GM19025 (cell line): ENCODE data around the gene HSD17B3.
"Not testable (repeated sequence)": the region's sequence is repeated elsewhere in the genome, so short reads cannot be mapped to it uniquely, and the experiment has no call there.

ENCODE experiments used
- ATAC-seq: cut with Tn5 transposase; IDR thresholded peaks from one replicate; pipeline ENCODE4 v1.9.1; 2021; ENCODE audit warnings: mild to moderate bottlenecking, low read depth, moderate library complexity; ENCODE audit not compliant: unreplicated experiment

HSD17B3 gene

DNA sequence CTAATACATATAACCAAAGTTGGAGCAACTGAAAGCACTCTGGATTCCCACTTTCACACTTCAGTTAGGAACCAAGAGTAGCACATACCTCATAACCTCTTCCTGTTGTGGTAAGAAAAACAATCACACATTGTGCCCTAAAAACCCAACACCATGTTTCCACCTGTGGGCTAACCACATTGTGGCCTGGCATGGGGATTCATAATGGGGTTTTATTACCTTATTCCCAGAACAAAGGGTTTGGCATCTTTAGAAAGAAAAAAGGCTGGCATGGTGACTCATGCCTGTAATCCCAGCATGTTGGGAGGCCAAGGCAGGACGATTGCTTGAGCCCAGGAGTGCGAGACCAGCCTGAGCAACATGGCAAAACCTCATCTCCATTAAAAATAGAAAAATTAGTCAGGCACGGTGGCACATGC lies 60.6 kb downstream of the HSD17B3 start:
- ATAC-seq = no peak

DNA sequence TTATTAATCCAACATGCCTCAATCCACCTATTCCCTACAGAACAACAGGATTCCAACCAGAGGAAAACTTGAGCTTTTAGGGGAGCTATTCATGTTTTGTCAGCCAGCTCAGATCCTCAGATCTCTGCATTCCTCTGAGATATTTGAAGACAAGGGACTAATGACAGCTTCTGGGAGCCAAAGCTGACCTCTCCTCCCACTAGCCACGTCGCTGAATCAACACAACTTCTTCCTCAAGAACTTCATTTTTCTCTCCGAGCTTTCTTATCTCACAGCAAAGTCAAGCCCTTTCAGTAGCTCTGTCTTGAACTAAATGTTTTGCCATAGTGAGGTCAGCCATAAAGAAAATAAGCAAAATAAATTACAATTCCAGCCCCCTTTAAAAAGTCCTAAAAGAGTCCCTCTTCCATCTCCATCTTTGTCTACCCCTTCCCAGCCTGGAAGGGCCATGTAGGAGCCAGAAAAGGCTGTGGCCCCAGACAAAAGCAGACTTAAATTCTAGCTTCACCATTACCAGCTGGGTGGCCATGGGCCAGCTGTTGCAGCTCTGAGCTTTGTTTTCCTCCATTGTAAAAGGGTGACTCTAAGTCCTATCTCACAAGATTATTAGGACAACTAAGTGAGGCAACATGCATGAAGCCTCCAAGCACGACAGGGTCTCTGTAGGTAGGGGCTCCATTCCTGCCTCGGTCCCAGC lies 65.0 kb downstream of the HSD17B3 start:
- ATAC-seq = no peak

DNA sequence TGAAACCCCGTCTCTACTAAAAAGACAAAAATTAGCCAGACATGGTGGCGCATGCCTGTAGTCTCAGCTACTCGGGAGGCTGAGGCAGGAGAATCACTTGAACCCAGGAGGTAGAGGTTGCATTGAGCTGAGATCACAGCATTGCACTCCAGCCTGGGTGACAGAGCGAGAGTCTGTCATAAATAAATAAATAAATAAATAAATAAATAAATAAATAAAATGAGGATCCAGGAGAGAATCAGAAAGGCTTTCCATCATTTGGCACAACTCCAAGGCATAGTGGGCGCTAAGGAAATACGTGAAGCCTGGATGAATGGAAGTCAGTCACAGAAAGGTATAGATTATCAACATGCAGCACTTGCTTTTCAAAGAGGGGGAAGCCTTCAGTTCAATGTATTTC lies 65.6 kb downstream of the HSD17B3 start:
- not testable (repeated sequence) for ATAC-seq

DNA sequence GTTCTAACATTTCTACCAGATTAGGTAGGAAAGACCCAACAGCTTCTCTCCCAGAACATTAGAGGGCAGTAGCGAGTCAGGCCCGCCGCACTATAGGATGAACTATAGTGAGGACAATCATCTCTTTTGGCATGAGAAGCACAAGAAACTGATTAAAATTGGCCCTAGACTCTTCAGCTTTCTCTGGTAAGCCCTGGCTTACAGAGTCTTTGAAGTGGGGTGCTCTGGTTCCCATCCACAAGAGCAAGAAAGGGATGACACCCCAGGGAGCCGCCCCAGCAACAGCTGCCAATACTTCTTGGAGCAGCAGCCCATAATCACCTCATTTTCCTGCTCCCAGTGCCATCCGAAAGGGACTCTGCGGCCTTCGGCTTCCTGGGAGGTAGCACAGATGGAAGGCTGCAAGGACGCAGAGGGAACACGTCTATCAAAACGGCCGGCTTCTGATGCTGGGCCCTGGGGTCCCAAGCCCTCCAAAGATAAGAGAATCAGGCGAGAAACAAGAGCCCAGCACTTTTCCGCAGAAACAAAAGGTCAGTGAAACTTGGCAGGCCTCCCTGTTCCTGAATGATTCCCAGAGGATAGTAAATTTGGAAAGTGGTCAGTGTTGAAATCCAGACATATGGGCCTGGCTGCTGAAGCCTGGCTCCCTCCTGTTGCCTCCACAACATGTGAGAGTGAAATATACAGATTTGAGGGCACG lies 69.3 kb downstream of the HSD17B3 start:
- no peak for ATAC-seq

DNA sequence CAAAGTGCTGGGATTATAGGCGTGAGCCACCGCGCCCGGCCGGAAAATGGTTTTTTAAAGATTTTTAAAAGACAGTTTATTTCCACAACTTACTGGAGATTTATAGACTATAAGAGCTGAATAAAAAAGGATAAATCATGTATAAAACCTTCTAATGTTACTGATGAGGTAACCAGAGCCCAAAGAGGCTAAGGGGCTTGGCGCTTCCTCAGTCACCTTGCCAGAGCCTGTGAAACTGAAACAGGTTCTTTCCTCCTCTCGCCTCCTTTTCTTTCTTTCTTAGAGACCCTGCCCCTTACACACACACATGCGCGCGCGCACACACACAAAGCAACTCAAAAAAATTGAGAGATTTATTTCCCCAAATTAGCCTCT lies 69.8 kb downstream of the HSD17B3 start:
- no peak for ATAC-seq

DNA sequence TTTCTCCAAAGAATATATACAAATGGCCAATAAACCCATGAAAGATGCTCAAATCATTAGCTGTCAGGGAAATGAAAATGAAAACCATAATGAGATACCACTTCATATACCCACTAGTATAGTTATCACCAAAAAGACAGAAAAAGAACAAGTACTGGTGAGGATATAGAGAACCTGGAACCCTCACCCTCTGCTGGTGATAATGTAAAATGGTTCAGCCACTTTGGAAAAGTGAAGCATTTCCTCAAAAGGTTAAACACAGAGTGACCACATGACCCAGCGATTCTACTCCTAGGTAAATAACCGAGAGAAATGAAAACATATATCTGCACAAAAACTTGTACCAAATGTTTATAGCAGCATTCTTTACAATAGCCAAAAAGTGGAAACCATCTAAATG lies 72.0 kb downstream of the HSD17B3 start:
- ATAC-seq = no peak

DNA sequence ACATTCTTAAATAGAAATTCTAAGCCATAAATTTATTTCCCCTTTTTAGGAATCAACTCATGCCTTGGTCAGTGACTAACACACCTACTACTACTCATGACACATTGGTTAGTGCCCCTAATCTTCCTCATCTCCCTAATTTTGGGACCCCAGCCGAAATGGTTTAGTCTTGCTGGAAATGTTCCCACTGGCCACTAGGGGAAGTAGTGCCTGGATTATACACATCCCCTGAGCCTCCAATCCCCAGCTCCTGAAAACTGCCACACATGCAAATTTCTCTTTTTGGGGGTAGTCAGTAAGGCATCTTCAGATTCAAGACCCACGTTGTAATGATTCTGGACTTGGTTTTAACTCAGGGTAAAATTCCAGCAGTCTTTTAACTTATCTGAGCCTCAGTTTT lies 79.8 kb downstream of the HSD17B3 start:
- ATAC-seq = no peak

DNA sequence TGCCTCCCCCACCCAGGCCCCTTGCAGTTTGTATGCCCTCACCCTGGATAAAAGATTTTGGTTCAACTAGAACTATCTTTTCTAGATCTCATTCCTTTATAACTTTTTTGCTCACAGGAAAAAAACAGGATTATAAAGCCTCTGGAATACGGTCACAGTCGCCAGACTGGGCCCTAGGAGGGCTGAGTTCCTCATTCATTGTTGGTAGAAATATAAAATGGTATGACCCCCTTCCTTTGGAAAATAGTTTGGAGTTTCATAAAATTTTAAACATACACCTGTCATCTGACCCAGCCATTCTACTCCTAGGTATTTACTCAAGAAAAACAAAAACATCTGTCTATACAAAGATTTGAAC lies 82.1 kb downstream of the HSD17B3 start:
- ATAC-seq = no peak

DNA sequence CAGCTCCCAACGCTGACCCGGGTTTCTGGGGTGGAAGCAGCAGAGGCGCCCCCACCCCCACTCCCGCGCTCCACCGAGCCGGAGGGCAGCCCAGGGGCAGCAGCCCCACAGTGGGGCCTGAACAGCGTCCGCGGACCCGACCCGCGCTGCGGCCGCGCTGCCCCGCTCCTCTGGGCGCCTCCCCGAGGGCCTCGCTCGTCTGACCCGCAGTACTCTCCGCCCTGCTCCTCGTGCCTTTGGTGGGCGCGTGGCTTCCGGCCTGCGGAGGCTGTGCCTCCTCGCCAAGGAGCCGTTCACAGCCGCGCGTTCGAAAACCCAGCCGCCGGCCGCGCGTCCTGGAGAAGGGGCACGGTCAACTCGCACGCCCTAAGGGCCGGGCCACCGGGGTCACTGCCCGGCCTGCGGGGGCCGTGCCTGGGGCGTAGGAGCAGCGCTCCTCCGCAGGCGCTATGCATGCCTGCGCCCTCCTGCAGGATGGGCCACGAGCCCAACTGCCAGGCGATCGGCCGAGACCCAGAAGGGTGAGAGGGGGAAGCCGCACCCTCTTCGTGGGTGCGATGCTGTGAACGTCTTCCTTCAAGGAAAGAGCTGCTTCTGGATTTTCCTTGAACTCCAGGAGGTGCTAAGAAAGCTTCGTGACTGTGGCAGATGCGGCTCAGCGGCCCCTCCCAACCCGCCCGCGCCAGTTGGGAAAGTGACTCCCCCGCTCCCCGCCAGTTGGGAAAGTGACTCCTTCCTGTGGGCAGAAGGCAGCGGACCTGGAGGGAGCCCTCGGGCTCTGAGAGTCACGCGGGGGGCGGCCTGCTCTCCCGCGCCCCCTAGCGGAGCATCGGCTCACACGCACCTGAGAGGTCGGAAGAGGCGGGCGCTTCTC lies 82.7 kb downstream of the HSD17B3 start:
- no peak for ATAC-seq

DNA sequence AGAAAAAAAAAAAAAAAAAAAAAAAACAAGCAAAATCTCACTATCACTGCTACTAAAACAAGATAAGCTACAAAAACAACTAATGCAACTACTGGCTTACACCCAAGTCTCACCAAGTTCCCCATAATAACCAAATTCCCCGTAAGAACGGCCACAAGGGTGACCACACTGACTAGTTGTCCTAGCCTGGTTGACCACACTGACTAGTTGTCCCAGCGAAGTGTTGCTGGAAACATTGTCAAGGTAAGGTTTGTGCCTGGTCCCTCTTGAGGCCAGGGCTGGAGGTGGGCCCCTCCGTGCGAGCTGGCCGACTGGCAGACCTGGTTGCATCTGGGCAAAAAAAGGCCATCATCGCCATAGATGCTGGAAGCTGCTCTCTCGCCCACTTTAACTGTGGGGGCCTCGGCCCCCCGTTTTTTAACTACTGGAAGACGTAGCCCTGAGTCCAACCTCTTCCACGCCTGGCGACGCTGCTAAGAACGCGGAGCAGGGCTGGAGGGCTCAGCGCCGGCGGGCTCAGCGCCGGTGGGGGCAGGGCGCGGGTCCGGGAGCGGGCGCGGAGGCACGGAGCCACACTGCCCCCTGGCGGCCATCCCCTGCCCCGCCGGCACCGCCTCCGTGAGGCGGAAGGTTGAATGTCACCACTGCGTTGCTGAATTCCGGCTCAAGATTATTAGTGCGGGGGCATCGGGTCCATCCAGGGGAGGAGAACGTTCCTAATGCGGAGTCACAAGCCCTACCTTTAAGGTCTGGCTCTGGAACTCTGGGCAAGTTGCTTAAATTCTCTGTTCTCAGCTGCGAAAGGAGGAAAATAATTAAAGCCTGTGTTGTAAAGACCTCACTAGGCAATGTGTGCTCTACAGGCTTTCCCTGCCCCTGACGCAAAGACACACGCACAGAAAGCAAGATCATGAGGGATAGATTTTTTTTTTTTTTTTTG lies 84.0 kb downstream of the HSD17B3 start:
- ATAC-seq = peak; percentile 73

DNA sequence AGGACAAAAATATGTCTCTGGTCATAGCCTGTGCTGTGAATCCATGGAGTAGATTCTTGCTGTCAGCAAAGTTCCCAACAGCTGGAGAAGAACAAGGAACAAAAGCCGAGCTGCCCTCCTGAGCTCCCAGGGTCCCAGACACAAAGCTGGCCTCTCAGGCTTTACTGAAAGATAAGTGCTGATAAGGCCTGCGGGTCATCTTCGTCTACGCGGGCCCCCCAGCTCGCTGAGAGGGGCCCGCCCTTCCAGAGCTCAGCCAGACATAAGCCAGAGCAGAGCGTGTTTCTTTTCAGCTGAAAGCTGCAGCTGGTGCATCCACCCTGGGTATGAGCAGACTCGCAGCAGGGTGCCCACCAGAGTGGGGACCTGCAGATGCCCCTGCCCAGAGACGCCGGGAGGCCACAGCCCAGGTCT lies 84.7 kb downstream of the HSD17B3 start:
- ATAC-seq = no peak

DNA sequence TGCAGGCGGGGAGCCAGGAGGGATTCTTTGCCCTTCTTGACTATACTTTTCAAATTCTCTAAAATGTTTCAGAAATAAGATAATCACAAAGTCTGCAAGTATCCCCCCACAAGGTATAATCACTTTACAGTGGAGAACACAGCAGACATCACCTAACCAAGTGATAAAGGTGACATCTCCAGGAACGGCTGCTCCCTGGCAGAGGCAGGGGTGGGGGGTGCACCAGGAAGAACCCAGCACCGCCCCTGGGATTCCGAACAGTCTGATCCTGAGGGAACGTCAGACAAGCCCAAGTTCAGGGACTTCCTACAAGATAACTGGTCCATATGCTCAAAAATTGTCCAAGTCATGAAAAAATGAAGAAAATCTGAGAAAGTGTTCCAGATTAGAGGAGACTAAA lies 85.4 kb downstream of the HSD17B3 start:
- ATAC-seq = no peak

DNA sequence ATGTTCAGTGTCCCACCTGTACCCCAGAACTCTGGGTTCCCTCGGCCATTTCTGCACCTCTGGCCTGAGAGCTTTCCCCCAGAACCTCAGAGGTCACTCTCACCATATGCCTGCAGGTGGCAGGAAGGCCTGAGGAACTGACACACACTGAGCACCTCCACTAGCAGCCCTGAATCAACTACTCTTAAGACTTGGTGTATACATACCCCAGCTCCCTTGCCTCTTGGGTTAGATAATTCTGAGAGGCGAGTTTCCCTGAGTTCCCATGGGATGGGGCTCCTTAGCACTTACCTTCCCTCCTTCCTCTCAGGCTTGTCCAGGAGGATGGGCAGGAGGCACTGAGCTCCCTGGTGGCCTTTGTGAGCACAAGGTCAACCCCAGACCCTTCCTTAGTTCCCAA lies 86.1 kb downstream of the HSD17B3 start:
- ATAC-seq = no peak

DNA sequence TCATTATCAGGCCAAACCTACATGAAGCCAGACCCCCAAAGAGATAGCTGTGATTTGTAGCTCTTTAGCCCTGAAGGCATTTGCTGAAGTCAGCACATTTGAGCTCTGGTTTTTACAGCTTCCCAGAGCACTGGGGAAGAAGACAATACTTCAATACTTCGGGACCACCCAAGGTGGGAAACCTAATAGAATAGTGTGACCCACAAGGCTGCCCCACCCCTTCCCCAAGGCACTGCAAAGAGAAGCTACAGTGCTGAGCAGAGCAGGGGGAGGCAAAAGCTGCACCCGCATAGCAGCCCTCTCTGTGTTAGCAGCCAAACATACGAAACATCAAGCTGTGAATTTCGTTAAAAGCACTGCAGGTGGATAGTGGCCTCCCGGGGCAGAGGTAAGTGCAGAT lies 87.3 kb downstream of the HSD17B3 start:
- ATAC-seq = no peak

DNA sequence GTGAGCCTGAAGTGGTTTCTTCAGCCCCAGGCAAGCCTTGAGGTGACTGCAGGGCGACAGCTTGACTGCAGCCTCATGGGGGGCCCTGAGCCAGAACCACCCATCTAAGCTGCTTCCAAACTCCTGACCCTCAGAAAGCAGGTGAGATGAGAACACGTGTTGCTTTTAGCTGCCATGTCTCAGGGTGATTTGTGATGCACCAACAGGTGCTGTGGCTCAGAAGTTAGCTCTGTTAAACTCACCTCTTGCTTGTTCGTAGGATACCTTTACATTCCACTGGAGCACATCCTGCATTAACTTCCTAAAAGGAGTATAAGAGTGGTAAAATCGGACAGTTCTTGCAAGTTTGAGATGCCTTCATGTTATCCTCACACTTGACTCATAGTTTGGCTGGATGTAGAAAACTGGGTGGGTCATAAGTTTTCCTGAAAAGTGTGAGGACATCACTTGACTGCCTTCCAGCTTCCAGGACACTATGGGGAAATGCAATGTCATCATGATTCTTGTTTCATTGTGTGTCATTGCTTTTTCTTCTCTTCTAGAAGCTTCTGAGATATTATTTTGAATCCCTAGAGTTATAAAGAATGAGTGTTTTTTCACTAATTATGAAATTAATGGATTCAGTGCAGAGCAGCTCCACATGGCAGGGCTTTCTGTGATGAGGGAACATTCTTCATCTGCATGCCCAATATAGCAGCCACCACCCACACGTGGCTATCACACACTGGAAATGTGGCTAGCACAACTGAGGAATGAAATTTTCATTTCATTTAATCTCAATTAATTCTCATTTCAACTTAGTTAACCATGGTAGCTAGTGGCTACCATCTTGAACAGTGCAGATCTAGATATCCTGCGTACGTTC lies 92.3 kb downstream of the HSD17B3 start:
- ATAC-seq = no peak

DNA sequence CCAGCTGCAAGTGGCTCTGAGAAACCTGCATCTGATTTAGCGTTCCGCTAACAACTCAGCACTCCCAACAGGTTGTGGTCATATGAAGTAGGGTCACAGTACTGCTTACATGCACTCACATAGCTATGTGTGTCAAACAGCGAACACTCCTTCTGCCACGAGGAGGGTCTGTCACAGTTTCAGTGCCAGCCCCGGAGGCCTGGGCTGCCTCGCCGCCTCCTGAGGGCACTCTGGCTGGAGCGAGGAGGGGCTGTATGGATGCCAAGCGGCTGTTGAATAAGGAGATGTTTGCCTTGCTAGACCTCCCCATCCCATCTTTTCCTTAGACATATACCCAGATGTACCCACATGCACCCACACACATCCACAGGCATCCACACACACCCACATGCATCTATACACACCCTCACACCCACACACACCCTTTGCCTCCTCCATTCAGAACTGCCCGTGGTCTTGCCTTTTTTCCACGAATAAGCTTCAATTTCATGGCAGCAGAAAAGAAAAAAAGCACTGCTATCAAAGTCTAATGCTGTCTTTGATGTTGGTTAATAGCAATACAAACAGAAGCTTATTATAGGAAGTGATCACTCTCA lies 95.7 kb downstream of the HSD17B3 start:
- ATAC-seq = no peak

DNA sequence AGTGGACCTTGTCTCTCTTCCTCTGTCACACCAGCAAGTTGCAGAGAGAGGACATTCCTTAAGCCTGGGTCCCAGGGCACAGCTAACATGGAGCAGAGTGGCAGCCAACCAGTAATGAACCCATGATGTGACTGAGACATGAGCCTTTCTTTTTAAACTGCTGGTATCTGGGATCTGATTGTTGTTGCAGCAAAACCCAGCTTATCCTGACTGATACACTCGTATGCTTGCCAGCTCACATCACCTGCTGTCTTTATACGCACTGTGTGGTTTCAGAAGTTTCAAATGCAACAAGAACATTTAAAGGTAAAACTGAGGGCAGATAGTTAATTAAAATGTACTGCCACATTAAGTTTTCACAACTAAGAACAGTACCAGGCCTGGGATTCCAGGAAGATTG lies 97.1 kb downstream of the HSD17B3 start:
- no peak for ATAC-seq

DNA sequence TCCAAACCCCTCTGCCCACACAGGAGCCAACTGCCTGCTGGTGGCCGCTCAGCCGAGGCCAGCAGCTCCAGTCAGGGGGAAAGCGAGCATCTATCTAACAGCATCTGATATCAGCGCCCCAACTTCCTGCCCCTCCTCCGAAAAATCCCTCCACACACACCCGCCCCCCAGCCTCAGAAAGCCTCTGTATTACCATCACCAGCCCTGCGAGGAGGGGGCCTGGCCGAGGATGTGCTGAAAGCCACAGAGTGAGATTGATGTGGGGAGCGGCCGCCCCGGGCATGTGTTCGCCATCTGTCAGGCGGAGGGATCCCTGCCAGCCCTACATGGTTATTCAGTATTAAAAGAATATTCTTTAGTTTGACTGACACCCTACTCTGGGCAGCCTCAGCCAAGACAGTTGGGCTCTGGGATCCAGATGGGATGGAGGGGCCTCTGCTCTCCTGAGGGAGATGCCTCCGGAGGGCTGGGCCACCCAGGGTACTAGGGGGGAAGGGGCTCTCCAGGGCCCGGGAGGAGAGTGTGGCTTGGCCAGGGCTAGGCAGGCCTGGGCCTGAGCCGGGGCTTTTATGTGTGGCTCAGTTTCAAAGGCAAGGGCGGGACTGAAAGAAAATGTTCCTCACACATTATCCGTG lies 98.0 kb downstream of the HSD17B3 start:
- no peak for ATAC-seq
